GM12865 (cell line): ENCODE data around the gene BMERB1.

Experiments used
- DNase-seq: peaks from one replicate; pipeline ENCODE4 v3.0.0; 2010; ENCODE audit warnings: low read depth
- H3K4me3 ChIP-seq: 2 replicates; pipeline ENCODE4 v1.5.1; 2011; ENCODE audit warnings: mild to moderate bottlenecking, low read depth, low read length, control low read depth
- CTCF ChIP-seq: IDR thresholded peaks from 2 replicates; pipeline ENCODE4 v1.5.1; 2011; ENCODE audit warnings: low read length, control low read depth, low read depth, inconsistent platforms; ENCODE audit not compliant: insufficient read depth; ENCODE audit errors: missing control alignments

BMERB1 gene

GRCh38 chr16:15492091-15492740 lies 57.8 kb downstream of the BMERB1 start:
- no peak for DNase-seq
- H3K4me3 ChIP-seq: no peak overlapping the region
- no peak for TF ChIP-seq CTCF

- no peak for DNase-seq
- no peak overlapping the region for H3K4me3 ChIP-seq
- no peak for TF ChIP-seq CTCF
These were observed 59.2 kb downstream of the BMERB1 start for GRCh38 chr16:15493466-15494180.

GRCh38 chr16:15494236-15494635 lies 59.8 kb downstream of the BMERB1 start:
- no peak for DNase-seq
- no peak for TF ChIP-seq CTCF
- no peak overlapping the region for H3K4me3 ChIP-seq

GRCh38 chr16:15495898-15496297 lies 61.5 kb downstream of the BMERB1 start:
- DNase-seq: no peak
- TF ChIP-seq CTCF: no peak
- H3K4me3 ChIP-seq: no peak overlapping the region

- no peak for TF ChIP-seq CTCF
- no peak overlapping the region for H3K4me3 ChIP-seq
- DNase-seq: no peak
These were observed 64.2 kb downstream of the BMERB1 start for GRCh38 chr16:15498427-15499175.

GRCh38 chr16:15502041-15502725 lies 67.8 kb downstream of the BMERB1 start:
- no peak overlapping the region for H3K4me3 ChIP-seq
- no peak for DNase-seq
- TF ChIP-seq CTCF: no peak
